Right lobe of liver (tissue), 6 donors: ENCODE results near the gene HOOK2. TPM values are rescaled to one million over a fixed set of nuclear protein-coding genes. Genes with fewer than 3 reads are reported as not detected.
"Not testable (repeated sequence)": the region's sequence is repeated elsewhere in the genome, so short reads cannot be mapped to it uniquely, and the experiment has no call there.

Experiments
- ATAC-seq, 4 donors: fragments of 200-7000 bp; cut with Tn5 transposase; one replicate each; pipeline ENCODE4 v1.9.1; 2020; ENCODE audit warnings: mild to moderate bottlenecking in 4 of 4, moderate library complexity in 4 of 4
- DNase-seq, 3 donors: peaks; one replicate each; pipeline ENCODE4 v3.0.0-alpha.2; 2020
- H3K27ac ChIP-seq, 3 donors: fragments of 200-600 bp; one replicate each; pipeline ENCODE4 v1.8.0; 2022
- H3K27me3 ChIP-seq, 2 donors: fragments of 200-600 bp; one replicate each; pipeline ENCODE4 v1.8.0; 2022
- H3K36me3 ChIP-seq, 4 donors: fragments of 200-600 bp; sonication (generic) in 1 of 4; one replicate each; pipeline versions ENCODE4 v1.5.1 to v1.8.0; 2017 to 2022; ENCODE audit warnings: control low read depth in 1 of 4
- H3K4me1 ChIP-seq, 4 donors: fragments of 200-600 bp; sonication (generic) in 1 of 4; one replicate each; pipeline versions ENCODE4 v1.5.1 to v1.8.0; 2017 to 2022; ENCODE audit warnings: control low read depth in 1 of 4
- H3K4me3 ChIP-seq, 3 donors: fragments of 200-600 bp; one replicate each; pipeline ENCODE4 v1.8.0; 2022
- H3K9me3 ChIP-seq, 4 donors: fragments of 200-600 bp; sonication (generic) in 1 of 4; one replicate each; pipeline versions ENCODE4 v1.5.1 to v1.8.0; 2017 to 2022; ENCODE audit warnings: control low read depth in 1 of 4
- POLR2A ChIP-seq: fragments of 450-650 bp; IDR thresholded peaks from one replicate; pipeline ENCODE4 v1.6.1; 2017; ENCODE audit warnings: antibody characterized with exemption, mild to moderate bottlenecking
- WGBS: methylation state at CpG from one replicate; pipeline ENCODE4 v1.1.6; 2018; ENCODE audit warnings: low coverage, low lambda C conversion rate; ENCODE audit not compliant: insufficient coverage; ENCODE audit errors: missing lambda C conversion rate; 5-methylcytosine and 5-hydroxymethylcytosine counted together
- intact Hi-C, 2 donors: fragments of 100-400 bp; cut with DNase I; formaldehyde crosslinking; loops; one replicate each; pipeline versions ENCODE4 v1.11.2 to v1.14.1; 2022
- microRNA-seq, 2 donors: library from miRNA; unstranded; fragments of <30 nt; microRNA quantifications; one replicate each; pipeline ENCODE4, GENCODE V29; 2019 to 2020
- small RNA-seq, 2 experiments: library from RNA; depleted of rRNA; stranded (forward); fragments of <200 nt; gene quantifications; one replicate each; pipeline ENCODE3, GENCODE V24; 2016
- total RNA-seq, 6 experiments: library from RNA; depleted of rRNA in 2 of 6; stranded (reverse); fragments of >200 nt in 2 of 6; fragmentation: NEBNext Ultra II Directional in 3 of 6; extraction: Animal tissue kit (Norgen Biotek cat#: 25700) in 3 of 6; gene quantifications; one replicate each; pipeline versions ENCODE4 v1.1.0 to v1.2.4, GENCODE V29; 2016 to 2023
- TF ChIP-seq, protein P1 (sequence below), 4 donors: fragments of 200-600 bp in 3 of 4; fragments of 450-650 bp in 1 of 4; IDR thresholded peaks; one replicate each; pipeline versions ENCODE4 v1.5.1 to v1.8.0; 2016 to 2022; ENCODE audit warnings: antibody characterized with exemption in 4 of 4, mild to moderate bottlenecking in 2 of 4
- donor health status: DM: no; HTN: yes; CAD: no.
- donor health status: DM: no; HTN: no; CAD: no.
- donor health status: DM: no; HTN: no; CAD: no.
- donor health status: DM: no; HTN: yes; CAD: no.
- donor health status: DM: no; HTN: yes; CAD: no.

HOOK2 gene
- total RNA-seq, 6 experiments from 2014 or later: 16.6 to 34.5 (median 17.6) TPM

DNA sequence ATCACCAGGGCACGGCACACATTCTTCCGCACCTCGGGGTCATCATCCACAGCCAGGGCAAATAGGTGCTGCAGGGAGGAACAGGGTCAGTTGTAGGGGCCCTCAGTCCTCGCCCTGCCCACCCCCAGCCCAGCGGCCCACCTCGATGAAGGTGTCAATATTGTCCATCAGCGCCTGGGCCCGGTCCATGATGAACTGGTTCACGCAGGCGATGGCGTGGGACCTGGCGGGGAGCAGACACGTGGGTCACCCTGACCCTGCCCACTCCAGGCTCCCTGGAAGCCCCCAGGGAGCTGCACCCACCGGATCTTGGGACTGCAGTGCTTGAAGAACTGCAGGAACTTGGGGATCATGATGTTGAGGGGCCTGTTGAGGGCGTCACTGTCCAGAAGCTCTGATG is 60.2 kb downstream of the HOOK2 start:
- H3K4me3 ChIP-seq: no peak overlapping the region
- no CpG with 5 or more reads among the region's 15 CpGs for WGBS
- intact Hi-C loops: no loop called here
- H3K4me1 ChIP-seq: peaks cover 0 to 3% (median under 1%) of the 10 kb centered on the region in 4 donors
- H3K9me3 ChIP-seq: no peaks in the 10 kb centered on the region
- peaks cover 23 to 54% (median 38%) of the 10 kb centered on the region in 4 donors for H3K36me3 ChIP-seq
- H3K27ac ChIP-seq: no peak overlapping the region
- no peaks in the 10 kb centered on the region for H3K27me3 ChIP-seq
- no peak for ATAC-seq
- no peak for DNase-seq
- TF ChIP-seq POLR2A: no peak
- TF ChIP-seq, protein P1, sequence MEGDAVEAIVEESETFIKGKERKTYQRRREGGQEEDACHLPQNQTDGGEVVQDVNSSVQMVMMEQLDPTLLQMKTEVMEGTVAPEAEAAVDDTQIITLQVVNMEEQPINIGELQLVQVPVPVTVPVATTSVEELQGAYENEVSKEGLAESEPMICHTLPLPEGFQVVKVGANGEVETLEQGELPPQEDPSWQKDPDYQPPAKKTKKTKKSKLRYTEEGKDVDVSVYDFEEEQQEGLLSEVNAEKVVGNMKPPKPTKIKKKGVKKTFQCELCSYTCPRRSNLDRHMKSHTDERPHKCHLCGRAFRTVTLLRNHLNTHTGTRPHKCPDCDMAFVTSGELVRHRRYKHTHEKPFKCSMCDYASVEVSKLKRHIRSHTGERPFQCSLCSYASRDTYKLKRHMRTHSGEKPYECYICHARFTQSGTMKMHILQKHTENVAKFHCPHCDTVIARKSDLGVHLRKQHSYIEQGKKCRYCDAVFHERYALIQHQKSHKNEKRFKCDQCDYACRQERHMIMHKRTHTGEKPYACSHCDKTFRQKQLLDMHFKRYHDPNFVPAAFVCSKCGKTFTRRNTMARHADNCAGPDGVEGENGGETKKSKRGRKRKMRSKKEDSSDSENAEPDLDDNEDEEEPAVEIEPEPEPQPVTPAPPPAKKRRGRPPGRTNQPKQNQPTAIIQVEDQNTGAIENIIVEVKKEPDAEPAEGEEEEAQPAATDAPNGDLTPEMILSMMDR (IDR thresholded peaks at IDR 0.05): no peak

DNA sequence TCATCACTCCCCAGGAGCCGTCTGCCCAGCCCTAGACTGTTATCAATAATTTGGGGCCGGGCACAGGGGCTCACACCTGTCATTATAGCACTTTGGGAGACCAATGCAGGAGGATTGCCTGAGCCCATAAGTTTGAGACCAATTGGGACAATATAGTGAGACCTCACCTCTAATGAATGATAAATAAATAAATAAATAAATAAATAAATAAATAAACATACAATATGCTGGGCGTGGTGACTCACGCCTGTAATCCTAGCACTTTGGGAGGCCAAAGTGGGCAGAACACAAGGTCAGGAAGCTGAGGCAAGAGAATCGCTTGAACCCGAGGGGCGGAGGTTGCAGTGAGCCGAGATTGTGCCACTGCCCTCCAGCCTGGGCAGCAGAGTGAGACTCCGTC is 62.0 kb downstream of the HOOK2 start:
- H3K27ac ChIP-seq, H3K27me3 ChIP-seq, ATAC-seq, DNase-seq, H3K9me3 ChIP-seq, intact Hi-C loops, H3K4me1 ChIP-seq, H3K4me3 ChIP-seq: not testable (repeated sequence)
- H3K36me3 ChIP-seq: peaks cover 23 to 62% (median 39%) of the 10 kb centered on the region in 4 donors
- WGBS: 92% methylated on average over 7 of the region's 9 CpGs

Small RNAs within 50 kb of the gene (microRNA-seq; reads per million reads assigned to microRNA genes)
- gene MIR5684: 0 reads per million in 2 donors

Small RNAs within 50 kb of the gene (small RNA-seq; reads per million reads assigned to genes)
- 0 reads per million in 2 experiments for gene MIR5684

Other genes with a start within 250 kb of the HOOK2 start
- gene ZNF564, start 224.1 kb downstream of the HOOK2 start, total RNA-seq: 1 to 10 TPM; 3.1 to 8.1 (median 5.3) TPM
- gene ZNF490, start 164.7 kb downstream of the HOOK2 start, total RNA-seq: 1 to 10 TPM; 3.6 to 7.0 (median 4.3) TPM
- gene ZNF791, start 164.6 kb downstream of the HOOK2 start, total RNA-seq: 10 to 100 TPM in 1 of 6 experiments, 1 to 10 TPM in 5; 5.5 to 10.7 (median 7.8) TPM
- gene MAN2B1, start 108.8 kb downstream of the HOOK2 start, total RNA-seq: 10 to 100 TPM; 32.7 to 76.5 (median 53.6) TPM
- gene WDR83, start 108.7 kb downstream of the HOOK2 start, total RNA-seq: 1 to 10 TPM; 2.5 to 6.2 (median 4.2) TPM
- 10 to 100 TPM; 29.5 to 60.5 (median 45.8) TPM for gene DHPS, start 93.7 kb downstream of the HOOK2 start, total RNA-seq
- not detected for gene GNG14, start 87.6 kb downstream of the HOOK2 start, total RNA-seq
- gene FBXW9, start 78.9 kb downstream of the HOOK2 start, total RNA-seq: 1 to 10 TPM; 1.6 to 4.9 (median 2.6) TPM
- gene TNPO2, start 51.6 kb downstream of the HOOK2 start, total RNA-seq: 10 to 100 TPM; 14.8 to 28.7 (median 19.6) TPM
- gene TRIR, start 40.9 kb downstream of the HOOK2 start, total RNA-seq: 100 to 1,000 TPM in 4 of 6 experiments, 10 to 100 TPM in 2; 69.8 to 244 (median 106) TPM
- 10 to 100 TPM; 22.3 to 35.8 (median 25.8) TPM for gene GET3, start 38.1 kb downstream of the HOOK2 start, total RNA-seq
- gene BEST2, start 23.8 kb downstream of the HOOK2 start, total RNA-seq: not detected
- 100 to 1,000 TPM in 2 of 6 experiments, 10 to 100 TPM in 4; 10.2 to 378 (median 66.0) TPM for gene JUNB, start 15.9 kb upstream of the HOOK2 start, total RNA-seq
- gene PRDX2, start 26.2 kb upstream of the HOOK2 start, total RNA-seq: 100 to 1,000 TPM; 164 to 466 (median 202) TPM
- gene THSD8, start 26.5 kb upstream of the HOOK2 start, total RNA-seq: 1 to 10 TPM in 3 of 6 experiments, under 1 TPM in 2, not detected in 1; 0.62 to 2.0 (median 1.2) TPM
- gene RNASEH2A, start 31.0 kb upstream of the HOOK2 start, total RNA-seq: 1 to 10 TPM; 2.1 to 7.1 (median 3.7) TPM
- not detected for gene RTBDN, start 59.0 kb upstream of the HOOK2 start, total RNA-seq
- gene MAST1, start 63.0 kb upstream of the HOOK2 start, total RNA-seq: under 1 TPM in 4 of 6 experiments, not detected in 2; 0.06 to 0.49 (median 0.34) TPM
- 10 to 100 TPM; 18.2 to 36.3 (median 26.8) TPM for gene DNASE2, start 105.9 kb upstream of the HOOK2 start, total RNA-seq
- 1 to 10 TPM in 1 of 6 experiments, under 1 TPM in 2, not detected in 3; 0.32 to 1.7 (median 0.44) TPM for gene KLF1, start 111.6 kb upstream of the HOOK2 start, total RNA-seq
- 100 to 1,000 TPM in 1 of 6 experiments, 10 to 100 TPM in 5; 42.2 to 119 (median 59.5) TPM for gene GCDH, start 115.6 kb upstream of the HOOK2 start, total RNA-seq
- under 1 TPM in 1 of 6 experiments, not detected in 5; 0.18 TPM for gene SYCE2, start 143.7 kb upstream of the HOOK2 start, total RNA-seq
- gene FARSA, start 158.2 kb upstream of the HOOK2 start, total RNA-seq: 10 to 100 TPM; 22.9 to 46.2 (median 29.0) TPM
- gene CALR, start 163.1 kb upstream of the HOOK2 start, total RNA-seq: 1,000 to 10,000 TPM in 3 of 6 experiments, 100 to 1,000 TPM in 3; 771 to 1,471 (median 1,008) TPM
- 10 to 100 TPM; 37.8 to 69.0 (median 52.9) TPM for gene RAD23A, start 170.3 kb upstream of the HOOK2 start, total RNA-seq
- gene GADD45GIP1, start 181.7 kb upstream of the HOOK2 start, total RNA-seq: 10 to 100 TPM in 3 of 6 experiments, 1 to 10 TPM in 3; 7.7 to 29.3 (median 10.0) TPM
- not detected for gene DAND5, start 194.0 kb upstream of the HOOK2 start, total RNA-seq
- gene NFIX, start 219.9 kb upstream of the HOOK2 start, total RNA-seq: 10 to 100 TPM; 20.3 to 40.0 (median 26.7) TPM